KOPT-K1 (cell line): ENCODE measurements around the gene FNDC8.
"Not testable (repeated sequence)": the region's sequence is repeated elsewhere in the genome, so short reads cannot be mapped to it uniquely, and the experiment has no call there.

ENCODE experiments used
- H3K27ac ChIP-seq: fragments of 200-600 bp; sonication (generic); 2 replicates; pipeline ENCODE4 v1.5.1; 2016; ENCODE audit warnings: antibody characterized with exemption, mild to moderate bottlenecking, low read depth, low read length; ENCODE audit not compliant: poor library complexity, severe bottlenecking
- H3K36me3 ChIP-seq: fragments of 200-600 bp; sonication (generic); 2 replicates; pipeline ENCODE4 v1.5.1; 2017; ENCODE audit warnings: antibody characterized with exemption, mild to moderate bottlenecking, low read length, moderate library complexity; ENCODE audit not compliant: insufficient read depth
- H3K9me3 ChIP-seq: fragments of 200-600 bp; sonication (generic); 2 replicates; pipeline ENCODE4 v1.5.1; 2017; ENCODE audit warnings: antibody characterized with exemption, low read length, mild to moderate bottlenecking; ENCODE audit not compliant: insufficient read depth, poor library complexity, severe bottlenecking

Gene FNDC8

GRCh38 chr17:35087731-35088355 lies 33.6 kb upstream of the FNDC8 start:
- no peaks in the 10 kb centered on the region for H3K36me3 ChIP-seq
- H3K27ac ChIP-seq, result no peak overlapping the region
- no peaks in the 10 kb centered on the region for H3K9me3 ChIP-seq

DNA sequence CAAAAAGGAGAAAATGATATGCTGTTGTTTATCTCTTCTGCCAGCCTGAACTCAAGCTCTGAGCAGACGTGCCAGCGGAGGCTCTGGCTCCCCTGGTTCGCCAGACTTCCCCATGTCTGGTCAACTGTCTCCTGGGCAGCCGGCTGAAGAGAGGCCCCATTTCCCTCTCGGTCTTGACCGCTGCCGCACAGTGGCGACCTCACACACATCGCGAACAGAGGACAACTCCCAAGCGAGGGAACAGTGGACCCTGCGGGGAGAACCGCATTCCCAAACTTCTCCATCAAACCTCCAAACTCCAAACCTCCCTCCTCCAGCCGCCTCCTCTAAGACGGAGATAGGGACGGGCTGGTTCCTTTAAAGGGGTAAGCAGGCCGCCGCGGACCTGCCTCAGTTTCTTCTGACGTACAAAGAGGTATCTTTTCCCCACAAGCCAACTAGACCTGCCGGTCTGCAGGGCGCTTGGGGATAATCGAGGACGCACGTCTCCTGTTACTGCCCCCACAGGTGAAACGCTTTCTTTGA lies 33.0 kb upstream of the FNDC8 start:
- no peaks in the 10 kb centered on the region for H3K9me3 ChIP-seq
- no peaks in the 10 kb centered on the region for H3K36me3 ChIP-seq
- H3K27ac ChIP-seq, result peak overlapping the region; percentile 59

GRCh38 chr17:35088881-35089585 lies 32.4 kb upstream of the FNDC8 start:
- peak overlapping the region; percentile 61 for H3K27ac ChIP-seq
- no peaks in the 10 kb centered on the region for H3K36me3 ChIP-seq
- no peaks in the 10 kb centered on the region for H3K9me3 ChIP-seq

GRCh38 chr17:35089586-35090296 lies 31.7 kb upstream of the FNDC8 start:
- H3K9me3 ChIP-seq, result no peaks in the 10 kb centered on the region
- H3K36me3 ChIP-seq, result no peaks in the 10 kb centered on the region
- H3K27ac ChIP-seq, result peak overlapping the region; percentile 61

DNA sequence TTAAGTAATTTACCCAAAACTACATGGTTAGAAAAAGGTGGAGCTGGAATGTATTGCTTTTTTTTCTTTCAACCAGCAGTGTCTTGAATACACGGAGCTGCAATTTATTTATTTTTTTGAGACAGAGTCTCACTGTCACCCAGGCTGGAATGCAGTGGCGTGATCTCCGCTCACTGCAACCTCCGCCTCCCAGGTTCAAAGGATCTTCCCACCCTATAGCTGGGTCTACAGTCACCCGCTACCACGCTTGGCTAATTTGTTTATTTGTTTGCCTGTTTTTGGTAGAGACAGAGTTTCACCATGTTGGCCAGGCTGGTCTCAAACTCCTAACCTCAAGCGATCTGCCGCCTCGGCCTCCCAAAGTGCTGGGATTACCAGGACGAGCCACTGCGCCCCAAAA lies 30.7 kb upstream of the FNDC8 start:
- H3K9me3 ChIP-seq, H3K27ac ChIP-seq, H3K36me3 ChIP-seq: not testable (repeated sequence)

DNA sequence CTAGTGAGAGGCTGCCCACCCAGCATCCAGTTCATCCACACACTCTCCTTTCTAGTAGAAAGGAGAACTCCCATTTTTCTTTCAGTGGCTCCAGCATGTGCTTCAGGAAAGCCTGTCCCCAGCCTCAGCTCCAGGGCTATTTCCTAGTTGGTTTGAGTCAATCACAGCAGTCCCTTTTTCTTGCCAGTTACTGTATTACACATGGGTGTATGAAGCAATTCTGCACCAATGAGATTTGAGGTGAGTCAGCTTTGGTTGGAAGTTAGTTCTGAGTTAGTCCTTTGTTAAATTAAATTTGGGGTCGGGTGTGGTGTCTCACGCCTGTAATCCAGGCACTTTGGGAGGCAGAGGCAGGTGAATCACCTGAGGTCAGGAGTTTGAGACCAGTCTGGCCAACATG lies 26.5 kb upstream of the FNDC8 start:
- H3K27ac ChIP-seq, result no peak overlapping the region
- peaks cover 22% of the 10 kb centered on the region for H3K36me3 ChIP-seq
- H3K9me3 ChIP-seq, result no peaks in the 10 kb centered on the region

DNA sequence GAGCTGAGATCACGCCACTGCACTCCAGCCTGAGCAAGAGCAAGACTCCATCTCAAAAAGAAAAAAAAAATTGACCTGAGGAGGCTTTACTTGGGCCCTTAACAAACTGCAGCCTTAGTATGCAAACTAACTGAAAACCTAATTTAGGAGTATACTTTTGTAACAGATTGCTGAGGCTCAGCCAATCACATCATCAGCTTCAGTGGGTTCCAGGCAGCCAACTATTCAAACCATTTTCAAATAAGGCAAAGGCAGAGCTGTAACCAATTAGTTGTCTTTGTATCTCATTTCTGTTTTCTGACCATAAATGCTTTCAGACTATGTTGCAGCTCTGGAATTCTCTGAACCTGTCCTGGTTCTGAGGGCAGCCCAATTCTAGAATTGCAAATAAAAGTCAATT lies 25.7 kb upstream of the FNDC8 start:
- Histone ChIP-seq H3K36me3 (peaks cover 31% of the 10 kb centered on the region), H3K27ac (no peak overlapping the region), H3K9me3 (no peaks in the 10 kb centered on the region)

DNA sequence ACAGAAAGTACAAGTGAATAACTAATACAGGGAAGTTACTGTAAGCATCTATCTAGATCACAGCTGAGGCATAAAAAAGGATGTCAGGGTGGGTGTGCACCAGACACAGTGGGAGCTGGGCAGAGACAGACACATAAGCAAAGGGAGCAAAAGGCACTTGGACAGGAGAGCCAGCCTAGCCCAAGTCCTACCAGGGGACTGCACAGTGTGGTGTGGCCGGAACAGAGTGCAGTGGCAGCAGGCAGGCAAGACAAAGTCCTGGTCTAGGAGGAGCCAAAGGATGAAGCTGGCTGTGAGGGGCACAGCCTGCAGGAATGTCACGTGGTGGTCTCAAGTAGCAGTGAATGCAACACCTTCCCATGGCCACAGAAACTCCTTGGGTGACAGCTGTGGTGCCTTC lies 23.6 kb upstream of the FNDC8 start:
- H3K27ac ChIP-seq, result no peak overlapping the region
- no peaks in the 10 kb centered on the region for H3K9me3 ChIP-seq
- peaks cover 51% of the 10 kb centered on the region for H3K36me3 ChIP-seq

DNA sequence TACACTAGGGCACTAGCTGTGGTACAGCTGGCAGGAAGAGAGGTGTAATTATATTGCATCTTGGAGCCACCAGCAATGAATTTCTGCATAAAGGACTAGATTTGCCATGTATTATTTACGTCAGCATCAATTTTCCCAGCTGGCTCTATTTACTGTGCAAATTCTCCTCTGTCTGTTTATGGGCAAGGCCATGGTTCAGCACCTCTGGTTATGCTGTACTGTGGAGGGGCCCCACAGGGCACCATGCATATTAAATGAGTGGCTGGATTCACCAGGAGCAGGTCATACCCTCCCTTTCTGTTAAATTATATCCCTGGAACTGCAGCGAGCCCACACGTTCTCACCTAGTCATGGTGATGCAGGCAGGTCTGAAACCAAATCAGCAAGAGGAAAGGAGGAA lies 21.5 kb upstream of the FNDC8 start:
- Histone ChIP-seq H3K9me3 (no peaks in the 10 kb centered on the region), H3K36me3 (peaks cover 72% of the 10 kb centered on the region), H3K27ac (no peak overlapping the region)

GRCh38 chr17:35101036-35101435 lies 20.4 kb upstream of the FNDC8 start:
- H3K9me3 ChIP-seq, result no peaks in the 10 kb centered on the region
- peaks cover 84% of the 10 kb centered on the region for H3K36me3 ChIP-seq
- H3K27ac ChIP-seq, result no peak overlapping the region

DNA sequence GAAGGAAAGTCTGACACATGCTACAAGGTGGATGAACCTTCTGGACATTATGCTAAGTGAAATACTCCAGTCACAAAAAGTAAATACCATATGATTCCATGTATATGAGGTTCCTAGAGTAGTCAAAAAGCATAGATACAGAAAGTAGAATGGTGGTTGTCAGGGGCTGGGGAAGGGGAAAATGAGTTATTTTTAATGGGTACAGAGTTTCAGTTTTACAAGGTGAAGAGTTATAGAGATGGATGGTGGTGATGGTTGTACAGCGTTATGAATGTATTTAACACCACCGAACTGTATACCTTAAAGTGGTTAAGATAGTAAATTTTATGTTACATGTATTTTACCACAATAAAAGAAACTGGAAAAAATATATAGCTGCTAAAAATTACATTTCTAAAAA lies 19.7 kb upstream of the FNDC8 start:
- H3K9me3 ChIP-seq, result no peaks in the 10 kb centered on the region
- peaks cover 90% of the 10 kb centered on the region for H3K36me3 ChIP-seq
- no peak overlapping the region for H3K27ac ChIP-seq

DNA sequence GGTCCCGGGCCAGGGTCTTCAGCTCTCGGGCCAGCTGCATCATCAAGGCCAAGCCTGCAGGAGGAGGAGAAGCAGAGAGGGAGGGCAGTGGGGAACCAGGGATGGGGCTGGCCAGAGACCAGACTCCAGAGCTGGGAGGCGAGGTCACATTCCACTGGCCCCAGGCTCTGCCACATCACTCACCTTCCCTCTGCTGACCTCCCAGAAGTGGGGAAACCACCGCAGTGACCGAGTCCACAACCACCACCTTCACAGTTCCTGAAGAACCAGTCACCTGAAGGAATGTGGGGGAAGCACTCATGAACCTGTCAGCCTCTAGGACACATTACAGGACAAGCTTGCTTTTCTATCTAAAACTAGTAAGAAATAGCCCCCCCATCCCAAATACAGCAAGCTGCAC lies 18.1 kb upstream of the FNDC8 start:
- Histone ChIP-seq H3K36me3 (peaks cover 93% of the 10 kb centered on the region), H3K9me3 (no peaks in the 10 kb centered on the region), H3K27ac (no peak overlapping the region)

GRCh38 chr17:35104844-35105450 lies 16.5 kb upstream of the FNDC8 start:
- H3K36me3 ChIP-seq, result peaks cover 78% of the 10 kb centered on the region
- no peak overlapping the region for H3K27ac ChIP-seq
- no peaks in the 10 kb centered on the region for H3K9me3 ChIP-seq

GRCh38 chr17:35110791-35111190 lies 10.6 kb upstream of the FNDC8 start:
- not testable (repeated sequence) for H3K27ac ChIP-seq, H3K9me3 ChIP-seq
- H3K36me3 ChIP-seq, result peaks cover 36% of the 10 kb centered on the region

- Histone ChIP-seq H3K9me3 (no peaks in the 10 kb centered on the region), H3K27ac (no peak overlapping the region), H3K36me3 (peaks cover 29% of the 10 kb centered on the region; the same call in 1 of the 2 replicates)
Measured at GRCh38 chr17:35116845-35117244, 4.6 kb upstream of the FNDC8 start.
